ENCODE results near the gene ATG2B. TPM values are rescaled to one million over a fixed set of nuclear protein-coding genes. Genes with fewer than 3 reads are reported as not detected.

The ATG2B gene
- total RNA-seq, 6 experiments from 2014 or later = 13.9 to 24.4 (median 16.3) TPM

DNA sequence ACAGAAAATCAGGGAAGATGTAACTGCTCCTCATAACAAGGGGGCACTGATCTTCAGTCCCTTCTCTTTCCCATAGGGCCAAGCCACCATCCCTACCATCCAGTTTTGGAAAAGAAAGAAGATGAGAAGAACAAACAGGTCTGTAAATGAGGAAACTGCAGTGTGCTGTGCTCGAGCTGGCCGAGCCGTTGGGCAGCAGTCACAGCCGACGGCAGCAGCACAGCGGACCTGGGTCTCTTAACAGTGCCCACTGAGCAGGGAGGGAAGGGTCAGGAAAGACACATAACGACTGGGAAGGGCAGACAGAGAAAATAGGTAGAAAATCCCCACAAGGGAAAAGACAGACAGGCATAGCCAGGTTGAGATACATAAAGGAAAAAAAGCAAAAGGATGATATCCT, 68.9 kb downstream of the ATG2B start:
- DNase-seq = no peak
- 80% methylated on average over 7 of the region's 7 CpGs for WGBS (ENCODE audit: insufficient coverage, low coverage, low lambda C conversion rate, missing lambda C conversion rate)
- Histone ChIP-seq H3K4me3 (no peak overlapping the region), H3K4me1 (no peaks in the 10 kb centered on the region), H3K9me3 (no peaks in the 10 kb centered on the region), H3K27me3 (no peaks in the 10 kb centered on the region), H3K27ac (no peak overlapping the region), H3K36me3 (peaks cover 0 to 23% (median 15%) of the 10 kb centered on the region in 4 donors)
- TF ChIP-seq, protein P1, sequence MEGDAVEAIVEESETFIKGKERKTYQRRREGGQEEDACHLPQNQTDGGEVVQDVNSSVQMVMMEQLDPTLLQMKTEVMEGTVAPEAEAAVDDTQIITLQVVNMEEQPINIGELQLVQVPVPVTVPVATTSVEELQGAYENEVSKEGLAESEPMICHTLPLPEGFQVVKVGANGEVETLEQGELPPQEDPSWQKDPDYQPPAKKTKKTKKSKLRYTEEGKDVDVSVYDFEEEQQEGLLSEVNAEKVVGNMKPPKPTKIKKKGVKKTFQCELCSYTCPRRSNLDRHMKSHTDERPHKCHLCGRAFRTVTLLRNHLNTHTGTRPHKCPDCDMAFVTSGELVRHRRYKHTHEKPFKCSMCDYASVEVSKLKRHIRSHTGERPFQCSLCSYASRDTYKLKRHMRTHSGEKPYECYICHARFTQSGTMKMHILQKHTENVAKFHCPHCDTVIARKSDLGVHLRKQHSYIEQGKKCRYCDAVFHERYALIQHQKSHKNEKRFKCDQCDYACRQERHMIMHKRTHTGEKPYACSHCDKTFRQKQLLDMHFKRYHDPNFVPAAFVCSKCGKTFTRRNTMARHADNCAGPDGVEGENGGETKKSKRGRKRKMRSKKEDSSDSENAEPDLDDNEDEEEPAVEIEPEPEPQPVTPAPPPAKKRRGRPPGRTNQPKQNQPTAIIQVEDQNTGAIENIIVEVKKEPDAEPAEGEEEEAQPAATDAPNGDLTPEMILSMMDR (IDR thresholded peaks at IDR 0.05) = no peak
- no peak for TF ChIP-seq POLR2A (IDR thresholded peaks at IDR 0.05)
- ATAC-seq = no peak
- intact Hi-C loops (cut with DNase I) = loop anchor here in 1 of 2 donors (10.0 kb wide), 1 partner anchor 131 kb away; no protein-coding TSS in a partner anchor

DNA sequence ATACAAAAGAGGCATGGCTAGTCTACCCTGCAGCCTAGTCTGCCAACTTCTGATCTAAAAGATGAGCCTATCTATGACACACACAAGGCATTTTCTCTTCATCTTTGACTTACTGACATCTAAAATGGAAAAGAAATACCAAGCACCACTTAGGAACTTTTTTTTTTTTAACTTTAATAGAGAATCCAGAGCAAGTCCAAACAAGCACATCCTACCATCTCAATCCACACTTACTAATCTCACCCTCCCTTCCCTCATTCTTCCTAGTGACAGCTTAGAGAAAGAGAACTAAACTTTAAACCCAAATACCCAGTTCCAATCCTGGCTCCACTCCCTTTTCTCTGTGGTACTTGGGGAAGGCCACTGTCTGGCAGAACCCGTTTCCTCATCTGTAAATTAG, 75.3 kb downstream of the ATG2B start:
- Histone ChIP-seq H3K27ac (no peak overlapping the region), H3K4me3 (no peak overlapping the region), H3K36me3 (peaks cover 0 to 31% (median 19%) of the 10 kb centered on the region in 4 donors), H3K9me3 (no peaks in the 10 kb centered on the region), H3K27me3 (no peaks in the 10 kb centered on the region), H3K4me1 (peaks cover 0 to 36% (median 16%) of the 10 kb centered on the region in 4 donors)
- ATAC-seq (no peak), DNase-seq (no peak)
- TF ChIP-seq, protein P1 (IDR thresholded peaks at IDR 0.05) = no peak
- 100% methylated on average over 1 of the region's 1 CpG for WGBS (ENCODE audit: insufficient coverage, low coverage, low lambda C conversion rate, missing lambda C conversion rate)
- intact Hi-C loops (cut with DNase I) = no loop called here

DNA sequence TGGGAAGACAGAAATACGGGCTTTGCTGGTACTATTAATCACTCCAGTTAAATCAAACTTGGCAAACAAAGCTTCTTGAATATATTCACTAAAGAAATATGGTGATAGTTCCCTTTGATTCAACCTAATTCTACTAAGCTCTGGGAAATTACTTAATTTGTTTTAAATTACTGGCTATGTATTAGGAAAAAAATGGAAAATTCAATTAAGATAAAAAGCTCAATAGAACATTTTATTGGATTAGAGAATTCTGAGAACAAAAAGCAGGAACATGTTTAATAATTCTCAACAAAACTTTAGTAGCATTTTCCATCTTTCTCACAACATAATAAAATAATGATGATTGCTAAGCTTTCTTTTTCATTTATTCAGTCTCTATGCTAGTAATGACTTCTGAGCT, 76.9 kb downstream of the ATG2B start:
- TF ChIP-seq, protein P1 (IDR thresholded peaks at IDR 0.05) = no peak
- TF ChIP-seq POLR2A (IDR thresholded peaks at IDR 0.05) = no peak
- H3K27ac ChIP-seq = peak overlapping the region; percentile 59 to 79 (median 71)
- ATAC-seq (no peak), DNase-seq (no peak)
- no peaks in the 10 kb centered on the region for H3K9me3 ChIP-seq
- H3K27me3 ChIP-seq = no peaks in the 10 kb centered on the region
- intact Hi-C loops (cut with DNase I) = no loop called here
- no peak overlapping the region for H3K4me3 ChIP-seq
- H3K4me1 ChIP-seq = peaks cover 0 to 52% (median 17%) of the 10 kb centered on the region in 4 donors
- peaks cover 0 to 28% (median 18%) of the 10 kb centered on the region in 4 donors for H3K36me3 ChIP-seq
- 50% methylated on average over 1 of the region's 1 CpG for WGBS (ENCODE audit: insufficient coverage, low coverage, low lambda C conversion rate, missing lambda C conversion rate)

DNA sequence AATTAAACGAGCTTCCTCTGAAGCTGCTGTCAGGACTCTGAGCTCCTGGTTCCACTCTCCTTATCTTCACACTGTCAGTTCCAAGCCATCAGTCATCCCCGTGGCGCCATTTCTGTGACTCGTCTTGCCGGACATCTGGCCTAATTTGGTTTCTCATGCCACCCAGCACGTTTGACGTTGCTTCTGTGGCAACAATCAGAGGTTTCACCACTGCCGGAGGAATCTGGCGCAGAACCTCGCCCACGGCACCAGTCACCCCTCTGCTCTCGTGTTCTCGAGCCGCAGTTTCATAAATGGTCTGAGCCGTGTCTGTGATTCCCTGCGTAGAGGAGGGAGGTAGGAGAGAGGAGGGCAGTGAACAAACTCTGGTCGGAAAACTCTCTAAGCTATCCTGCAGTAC, 77.5 kb downstream of the ATG2B start:
- peaks cover 0 to 23% (median 15%) of the 10 kb centered on the region in 4 donors for H3K36me3 ChIP-seq
- no peaks in the 10 kb centered on the region for H3K27me3 ChIP-seq
- peak overlapping the region; percentile 59 to 79 (median 71) for H3K27ac ChIP-seq
- peak in 2 of 3 donors; percentile 65 to 75 for DNase-seq
- H3K4me1 ChIP-seq = peaks cover 0 to 56% (median 20%) of the 10 kb centered on the region in 4 donors
- 26% methylated on average over 17 of the region's 17 CpGs for WGBS (ENCODE audit: insufficient coverage, low coverage, low lambda C conversion rate, missing lambda C conversion rate)
- peak; percentile 32 to 60 (median 49) for ATAC-seq
- no peak overlapping the region for H3K4me3 ChIP-seq
- intact Hi-C loops (cut with DNase I) = no loop called here
- no peaks in the 10 kb centered on the region for H3K9me3 ChIP-seq
- TF ChIP-seq, protein P1 (IDR thresholded peaks at IDR 0.05) = no peak
- peak; percentile 56 for TF ChIP-seq POLR2A (IDR thresholded peaks at IDR 0.05)
